Measurements from ENCODE around the gene HECTD4.

Gene HECTD4

GRCh38 chr12:112176321-112177010 is 205.8 kb downstream of the HECTD4 start:
- DNase-seq (ENCODE audit: low read depth), result no peak

GRCh38 chr12:112175361-112176155 is 206.7 kb downstream of the HECTD4 start:
- no peak for DNase-seq (ENCODE audit: low read depth)

- no peak for DNase-seq (ENCODE audit: low read depth)
Measured at GRCh38 chr12:112172556-112173324, 209.5 kb downstream of the HECTD4 start.

GRCh38 chr12:112170971-112171596 is 211.1 kb downstream of the HECTD4 start:
- no peak for DNase-seq (ENCODE audit: low read depth)

- DNase-seq (ENCODE audit: low read depth), result no peak
Measured at GRCh38 chr12:112170376-112170775, 211.9 kb downstream of the HECTD4 start.

GRCh38 chr12:112169966-112170365 is 212.3 kb downstream of the HECTD4 start:
- DNase-seq (ENCODE audit: low read depth), result no peak

GRCh38 chr12:112169161-112169872 is 212.9 kb downstream of the HECTD4 start:
- DNase-seq (ENCODE audit: low read depth), result no peak

- DNase-seq (ENCODE audit: low read depth), result no peak
Measured at GRCh38 chr12:112168561-112168971, 213.7 kb downstream of the HECTD4 start.

GRCh38 chr12:112167718-112168525 is 214.3 kb downstream of the HECTD4 start:
- DNase-seq (ENCODE audit: low read depth), result no peak

GRCh38 chr12:112167031-112167461 is 215.2 kb downstream of the HECTD4 start:
- DNase-seq (ENCODE audit: low read depth), result no peak

- DNase-seq (ENCODE audit: low read depth), result no peak
Measured at GRCh38 chr12:112166051-112167015, 215.9 kb downstream of the HECTD4 start.

- no peak for DNase-seq (ENCODE audit: low read depth)
Measured at GRCh38 chr12:112165624-112166023, 216.6 kb downstream of the HECTD4 start.

GRCh38 chr12:112164011-112164660 is 218.1 kb downstream of the HECTD4 start:
- no peak for DNase-seq (ENCODE audit: low read depth)

GRCh38 chr12:112163471-112163991 is 218.7 kb downstream of the HECTD4 start:
- no peak for DNase-seq (ENCODE audit: low read depth)

GRCh38 chr12:112163056-112163455 is 219.2 kb downstream of the HECTD4 start:
- DNase-seq (ENCODE audit: low read depth), result no peak

- DNase-seq (ENCODE audit: low read depth), result no peak
Measured at GRCh38 chr12:112162241-112162790, 219.9 kb downstream of the HECTD4 start.

GRCh38 chr12:112161711-112162110 is 220.5 kb downstream of the HECTD4 start:
- DNase-seq (ENCODE audit: low read depth), result no peak

- no peak for DNase-seq (ENCODE audit: low read depth)
Measured at GRCh38 chr12:112160611-112161010, 221.6 kb downstream of the HECTD4 start.

All from stimulated activated CD8-positive, alpha-beta memory T cell treated with anti-CD3 and anti-CD28 coated beads, Interleukin-12 subunit alpha, Interleukin-12 subunit beta, amount 100 ng/mL, for 4 hours (primary cell).